Stimulated activated CD4-positive, alpha-beta T cell treated with anti-CD3 and anti-CD28 coated beads, Interleukin-1b, Interleukin-23, amount 100 ng/mL, for 1 hour (primary cell): Measurements from ENCODE around the gene MARCHF2.

Source experiments
- DNase-seq, 2 donors: peaks; one replicate each; pipeline ENCODE4 v3.0.0-alpha.2; 2020; ENCODE audit warnings: low read depth in 2 of 2

MARCHF2 gene

DNA sequence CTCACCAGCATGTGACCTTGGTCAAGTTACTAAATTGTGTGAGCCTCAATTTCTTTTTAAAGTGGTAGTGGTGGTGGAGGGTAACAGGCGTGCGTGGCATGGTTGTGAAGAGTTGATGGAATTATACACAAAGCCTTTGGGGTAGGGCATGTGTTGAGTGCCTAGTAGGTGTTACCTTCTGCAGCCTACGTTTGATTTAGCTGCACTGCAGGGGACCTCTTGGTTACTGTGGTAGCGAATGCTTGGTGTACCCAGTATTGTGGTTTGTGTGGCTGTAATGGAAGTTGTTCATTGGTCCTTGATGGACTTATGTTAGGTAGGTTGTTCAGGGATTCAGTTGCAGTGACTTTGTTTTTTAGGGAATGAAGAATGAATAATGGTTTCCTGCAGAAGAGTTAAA lies 64.8 kb downstream of the MARCHF2 start:
- no peak for DNase-seq

DNA sequence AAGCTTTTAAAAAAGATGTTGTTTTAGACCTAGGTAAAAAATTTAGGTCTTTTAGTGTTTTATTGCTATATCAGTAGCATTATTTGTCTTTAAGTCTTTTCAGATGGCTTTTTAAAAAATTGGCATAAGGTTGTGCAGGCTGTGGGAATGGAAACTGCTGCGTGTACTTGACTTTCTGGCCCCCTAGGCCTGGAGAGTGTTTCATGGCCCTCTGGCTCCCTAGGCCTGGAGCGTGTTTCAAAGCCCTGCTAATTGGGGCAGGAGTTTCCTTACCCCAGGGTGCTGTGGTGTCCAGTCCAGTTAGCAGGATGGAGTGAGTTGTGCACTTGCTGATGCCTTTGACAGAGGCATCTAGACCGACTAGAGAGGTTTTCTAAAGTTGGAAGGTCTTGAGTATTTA lies 65.5 kb downstream of the MARCHF2 start:
- no peak for DNase-seq

DNA sequence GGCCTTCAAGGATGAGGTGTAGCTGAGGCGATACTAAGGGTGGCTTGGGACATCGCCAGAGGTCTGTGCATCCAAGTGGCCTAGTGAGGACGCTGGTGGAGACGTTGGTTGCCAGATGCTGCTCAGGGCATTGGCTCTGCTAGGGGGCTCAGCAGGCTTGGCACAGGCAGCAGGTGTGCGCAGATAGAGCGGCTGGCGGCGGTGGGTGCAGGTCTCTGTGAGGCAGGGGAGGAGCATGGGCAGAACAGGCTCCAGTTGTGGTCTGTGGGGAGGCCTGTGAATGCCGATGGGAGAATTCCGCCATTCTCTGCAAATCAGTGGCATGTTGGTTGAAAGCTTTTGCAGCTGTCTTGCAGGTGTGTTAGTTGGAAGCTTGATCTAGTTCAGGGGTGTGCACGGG lies 68.1 kb downstream of the MARCHF2 start:
- no peak for DNase-seq

DNA sequence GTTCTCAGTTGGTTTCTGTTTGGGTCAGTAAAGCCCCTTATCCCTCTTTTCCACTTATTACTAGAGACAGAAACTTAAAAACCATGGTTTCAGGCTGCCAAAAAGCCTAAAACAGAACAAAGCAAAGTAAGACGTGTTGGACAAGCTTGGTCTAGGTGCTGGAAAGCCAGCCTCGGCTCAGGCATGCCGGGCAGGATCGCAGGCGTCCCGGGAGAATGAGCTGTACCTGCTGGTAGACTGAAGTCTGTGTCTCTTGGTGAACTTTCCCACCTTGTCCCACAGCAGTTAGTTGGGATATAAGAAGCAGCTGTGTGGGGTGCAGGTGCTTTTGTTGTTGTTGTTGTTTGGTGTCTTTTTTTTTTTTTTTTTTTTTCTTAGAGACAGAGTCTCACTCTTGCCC lies 68.5 kb downstream of the MARCHF2 start:
- no peak for DNase-seq

DNA sequence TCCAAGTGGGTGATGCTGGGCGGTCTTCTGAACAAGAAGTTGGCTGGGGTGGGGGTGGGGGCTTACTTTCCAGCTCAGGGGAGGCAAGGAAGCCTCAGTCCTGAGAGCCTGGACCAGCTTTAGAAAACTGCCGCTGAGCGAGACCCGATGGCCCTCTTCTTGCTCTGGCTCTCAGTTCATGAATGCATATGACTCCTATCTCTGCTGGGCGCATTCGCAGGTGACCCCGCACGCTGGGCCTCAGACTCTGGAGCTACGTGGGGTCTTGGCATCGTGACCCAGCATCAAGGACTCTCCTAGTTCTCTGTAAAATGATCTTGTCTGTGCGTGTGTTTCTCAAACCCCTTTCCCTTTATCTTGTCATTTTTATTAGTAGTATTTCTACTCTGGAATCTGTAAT lies 69.6 kb downstream of the MARCHF2 start:
- no peak for DNase-seq

DNA sequence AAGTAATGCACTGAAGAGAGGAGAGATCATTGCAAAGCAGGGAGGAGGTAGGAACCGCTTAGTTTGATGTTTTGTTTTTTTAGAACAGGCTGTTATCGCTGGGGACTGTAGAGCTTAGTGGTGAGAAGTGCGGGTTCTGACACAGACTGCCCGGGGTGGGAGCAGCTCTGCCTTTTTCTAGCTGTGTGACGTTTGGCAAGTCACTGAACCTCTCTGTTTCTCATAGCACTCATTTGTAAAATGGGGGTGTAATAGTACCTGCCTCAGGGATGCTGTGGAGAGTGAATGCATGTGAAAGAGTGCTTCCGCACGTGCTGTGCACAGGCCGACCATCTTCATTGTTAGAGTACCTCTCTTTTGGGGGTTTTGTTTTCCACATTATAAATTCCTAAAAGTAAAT lies 70.1 kb downstream of the MARCHF2 start:
- no peak for DNase-seq

DNA sequence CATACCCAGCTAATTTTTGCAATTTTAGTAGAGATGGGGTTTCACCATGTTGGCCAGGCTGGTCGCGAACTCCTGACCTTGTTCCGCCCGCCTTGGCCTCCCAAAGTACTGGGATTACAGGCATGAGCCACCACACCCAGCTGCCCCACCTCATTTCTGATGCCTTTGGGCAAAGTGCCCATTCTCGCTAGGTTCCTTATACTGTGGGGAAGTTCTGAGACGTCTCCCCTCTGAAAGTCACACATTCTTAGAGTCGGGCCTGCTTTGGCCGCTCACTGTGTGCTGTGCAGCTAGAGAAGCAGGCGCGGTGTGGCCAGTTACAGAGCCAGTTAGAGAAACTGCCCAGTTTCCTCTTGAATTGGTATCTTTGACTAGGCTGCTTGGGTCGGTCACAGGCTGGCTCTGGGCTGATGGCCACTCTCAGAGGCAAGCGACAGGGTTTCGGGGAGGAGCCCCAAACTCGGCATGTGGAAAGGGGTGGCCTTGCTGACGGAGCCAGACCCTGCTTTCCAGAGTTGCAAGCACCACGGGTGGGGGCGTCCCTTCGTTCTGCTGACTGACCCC lies 71.3 kb downstream of the MARCHF2 start:
- DNase-seq, result no peak

DNA sequence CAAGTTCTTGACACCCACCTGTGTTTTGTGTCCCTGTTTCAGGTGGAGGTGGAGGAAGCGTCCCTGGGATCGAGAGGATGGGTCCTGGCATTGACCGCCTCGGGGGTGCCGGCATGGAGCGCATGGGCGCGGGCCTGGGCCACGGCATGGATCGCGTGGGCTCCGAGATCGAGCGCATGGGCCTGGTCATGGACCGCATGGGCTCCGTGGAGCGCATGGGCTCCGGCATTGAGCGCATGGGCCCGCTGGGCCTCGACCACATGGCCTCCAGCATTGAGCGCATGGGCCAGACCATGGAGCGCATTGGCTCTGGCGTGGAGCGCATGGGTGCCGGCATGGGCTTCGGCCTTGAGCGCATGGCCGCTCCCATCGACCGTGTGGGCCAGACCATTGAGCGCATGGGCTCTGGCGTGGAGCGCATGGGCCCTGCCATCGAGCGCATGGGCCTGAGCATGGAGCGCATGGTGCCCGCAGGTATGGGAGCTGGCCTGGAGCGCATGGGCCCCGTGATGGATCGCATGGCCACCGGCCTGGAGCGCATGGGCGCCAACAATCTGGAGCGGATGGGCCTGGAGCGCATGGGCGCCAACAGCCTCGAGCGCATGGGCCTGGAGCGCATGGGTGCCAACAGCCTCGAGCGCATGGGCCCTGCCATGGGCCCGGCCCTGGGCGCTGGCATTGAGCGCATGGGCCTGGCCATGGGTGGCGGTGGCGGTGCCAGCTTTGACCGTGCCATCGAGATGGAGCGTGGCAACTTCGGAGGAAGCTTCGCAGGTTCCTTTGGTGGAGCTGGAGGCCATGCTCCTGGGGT lies 72.7 kb downstream of the MARCHF2 start:
- DNase-seq, result no peak

DNA sequence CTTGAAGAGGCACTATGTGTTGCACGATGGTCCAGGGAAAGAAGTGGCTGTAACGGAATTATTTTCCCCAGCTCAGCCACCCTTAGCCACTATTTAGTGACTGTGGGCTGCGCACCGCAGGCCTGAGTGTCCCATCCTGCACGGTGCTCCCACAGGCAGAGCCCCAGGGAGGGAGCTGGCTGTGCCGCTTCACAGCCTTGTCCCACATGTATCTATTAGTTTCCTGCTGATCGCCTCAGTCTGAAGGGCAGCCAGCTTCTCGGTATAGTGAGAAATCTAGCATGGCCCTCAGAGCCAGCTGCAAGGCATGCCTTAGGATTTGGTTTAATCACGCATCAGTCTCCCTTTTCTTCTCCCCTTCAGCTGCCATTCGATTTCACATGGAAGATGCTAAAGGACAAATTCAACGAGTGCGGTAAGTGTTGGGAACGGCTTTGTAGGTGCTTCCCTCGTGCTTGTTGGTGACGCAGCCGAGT lies 73.6 kb downstream of the MARCHF2 start:
- no peak for DNase-seq

DNA sequence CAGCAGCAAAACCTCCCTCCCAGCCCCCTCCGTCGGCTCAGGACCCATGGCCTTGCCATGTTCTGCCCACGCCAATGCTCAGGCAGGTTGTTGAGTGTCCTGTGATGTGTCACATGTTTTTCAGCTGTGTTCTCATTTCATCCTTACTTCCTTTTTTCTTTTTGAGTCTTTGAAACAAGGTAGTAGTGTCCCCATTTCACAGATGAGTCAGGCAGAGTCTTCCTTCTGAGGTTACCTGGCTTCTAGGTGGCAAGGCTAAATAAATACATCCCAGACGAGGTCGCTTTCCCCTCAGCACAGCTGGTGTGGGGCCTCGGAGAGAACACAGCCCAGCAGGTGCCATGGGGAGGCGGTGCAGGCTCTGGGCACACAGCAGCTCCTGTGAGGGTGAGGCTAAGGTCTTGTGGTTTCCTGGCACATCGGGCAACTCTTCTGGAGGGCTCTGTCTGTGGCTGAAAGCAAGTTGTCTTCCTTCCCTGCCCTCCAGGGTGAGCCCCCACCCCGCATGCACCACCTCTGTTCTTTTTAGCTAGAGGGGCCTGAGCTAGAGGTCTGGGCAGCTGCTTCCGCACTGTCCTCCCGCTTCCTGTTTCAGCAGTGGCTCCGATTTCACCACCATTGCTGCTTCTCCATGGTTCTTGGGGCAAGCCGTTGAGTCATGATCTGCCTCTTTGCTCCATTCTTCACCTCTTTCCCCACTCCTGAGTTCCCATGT lies 74.2 kb downstream of the MARCHF2 start:
- DNase-seq, result peak in 1 of 2 donors; percentile 31

DNA sequence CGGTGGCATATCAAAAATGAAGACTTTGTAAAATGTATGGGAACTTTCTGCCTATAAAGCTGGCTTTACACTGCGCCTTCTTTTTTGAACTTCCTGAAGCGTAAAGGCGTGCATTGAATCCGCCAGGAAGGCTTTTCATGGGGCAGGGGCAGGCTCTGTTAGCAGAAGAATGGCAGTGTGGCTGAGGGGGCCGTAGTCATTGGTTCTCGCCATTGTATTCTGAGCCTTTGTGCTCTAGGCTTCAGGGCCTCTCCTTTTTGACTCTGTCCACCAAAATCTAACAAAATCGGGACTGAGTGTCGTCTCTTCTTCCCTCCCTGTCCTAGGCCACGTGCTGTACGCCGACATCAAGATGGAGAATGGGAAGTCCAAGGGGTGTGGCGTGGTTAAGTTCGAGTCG lies 75.3 kb downstream of the MARCHF2 start:
- DNase-seq, result no peak
